H9 (cell line): Measurements from ENCODE around the gene ZC3HAV1L. TPM values are rescaled to one million over a fixed set of nuclear protein-coding genes. Genes with fewer than 3 reads are reported as not detected.
A peak's percentile ranks its signal among the peaks of the same experiment; 100 is the strongest.

Experiments
- DNase-seq: peaks from one replicate; pipeline ENCODE4 v3.0.0-alpha.2; 2017
- H2AFZ ChIP-seq: one replicate; pipeline ENCODE4 v1.6.1; 2013; ENCODE audit warnings: mild to moderate bottlenecking, low read length, control low read depth, moderate library complexity
- H2AK5ac ChIP-seq: 2 replicates; pipeline ENCODE4 v1.6.1; 2013; ENCODE audit warnings: low read length, control low read depth, mixed read lengths; ENCODE audit not compliant: insufficient read length
- H2BK120ac ChIP-seq: one replicate; pipeline ENCODE4 v1.6.1; 2013; ENCODE audit warnings: low read depth, mild to moderate bottlenecking, low read length, control low read depth, inconsistent platforms; ENCODE audit not compliant: poor library complexity, severe bottlenecking
- H2BK12ac ChIP-seq: 2 replicates; pipeline ENCODE4 v1.6.1; 2013; ENCODE audit warnings: low read length, control low read depth, mixed read lengths, low read depth; ENCODE audit not compliant: insufficient read length
- H2BK15ac ChIP-seq: 2 replicates; pipeline ENCODE4 v1.6.1; 2013; ENCODE audit warnings: low read depth, low read length, control low read depth
- H2BK20ac ChIP-seq: one replicate; pipeline ENCODE4 v1.6.1; 2013; ENCODE audit warnings: low read depth, mild to moderate bottlenecking, low read length, control low read depth, inconsistent platforms; ENCODE audit not compliant: poor library complexity, severe bottlenecking
- H2BK5ac ChIP-seq: 2 replicates; pipeline ENCODE4 v1.6.1; 2013; ENCODE audit warnings: low read length, control low read depth, mixed read lengths; ENCODE audit not compliant: insufficient read length
- H3K14ac ChIP-seq: 2 replicates; pipeline ENCODE4 v1.6.1; 2013; ENCODE audit warnings: low read length, control low read depth; ENCODE audit not compliant: insufficient read depth
- H3K18ac ChIP-seq: 2 replicates; pipeline ENCODE4 v1.6.1; 2013; ENCODE audit warnings: low read depth, mild to moderate bottlenecking, mixed read lengths, low read length, control low read depth; ENCODE audit not compliant: insufficient read length
- H3K23ac ChIP-seq: 2 replicates; pipeline ENCODE4 v1.6.1; 2013; ENCODE audit warnings: low read length, control low read depth, mixed read lengths, low read depth; ENCODE audit not compliant: insufficient read length
- H3K23me2 ChIP-seq: 2 replicates; pipeline ENCODE4 v1.6.1; 2013; ENCODE audit warnings: low read depth, mild to moderate bottlenecking, mixed read lengths, low read length, control low read depth; ENCODE audit not compliant: insufficient read length, poor library complexity, severe bottlenecking
- H3K27ac ChIP-seq: 2 replicates; pipeline ENCODE4 v1.5.1; 2013; ENCODE audit warnings: low read length, control low read depth, mixed read lengths, low read depth; ENCODE audit not compliant: insufficient read length
- H3K27me3 ChIP-seq: 2 replicates; pipeline ENCODE4 v1.6.1; 2013; ENCODE audit warnings: low read length, control low read depth, inconsistent platforms; ENCODE audit not compliant: insufficient read depth
- H3K4ac ChIP-seq: 2 replicates; pipeline ENCODE4 v1.6.1; 2013; ENCODE audit warnings: low read depth, mild to moderate bottlenecking, control low read depth, inconsistent platforms, low read length, moderate library complexity
- H3K4me1 ChIP-seq: 2 replicates; pipeline ENCODE4 v1.6.1; 2013; ENCODE audit warnings: low read length, control low read depth, inconsistent platforms; ENCODE audit not compliant: insufficient read depth
- H3K4me2 ChIP-seq: 2 replicates; pipeline ENCODE4 v1.6.1; 2013; ENCODE audit warnings: low read length, control low read depth, mixed read lengths; ENCODE audit not compliant: insufficient read length, insufficient read depth
- H3K56ac ChIP-seq: 2 replicates; pipeline ENCODE4 v1.6.1; 2013; ENCODE audit warnings: low read depth, mild to moderate bottlenecking, mixed read lengths, low read length, control low read depth; ENCODE audit not compliant: insufficient read length
- H3K79me1 ChIP-seq: 2 replicates; pipeline ENCODE4 v1.6.1; 2013; ENCODE audit warnings: low read depth, mild to moderate bottlenecking, moderate library complexity, low read length, control low read depth, inconsistent platforms; ENCODE audit not compliant: insufficient read depth, poor library complexity, severe bottlenecking
- H3K79me2 ChIP-seq: 2 replicates; pipeline ENCODE4 v1.6.1; 2013; ENCODE audit warnings: low read length, control low read depth, inconsistent platforms; ENCODE audit not compliant: insufficient read depth
- H3K9ac ChIP-seq: 2 replicates; pipeline ENCODE4 v1.6.1; 2013; ENCODE audit warnings: low read length, control low read depth, mixed read lengths; ENCODE audit not compliant: insufficient read length; ENCODE audit errors: extremely low read depth
- H3K9me3 ChIP-seq: one replicate; pipeline ENCODE4 v1.6.1; 2013; ENCODE audit warnings: low read depth, low read length, inconsistent platforms; ENCODE audit not compliant: control insufficient read depth
- H3T11ph ChIP-seq: one replicate; pipeline ENCODE4 v1.6.1; 2013; ENCODE audit warnings: mild to moderate bottlenecking, low read length, control low read depth, inconsistent platforms
- H4K20me1 ChIP-seq: one replicate; pipeline ENCODE4 v1.6.1; 2013; ENCODE audit not compliant: control insufficient read depth, insufficient read length, insufficient read depth
- H4K5ac ChIP-seq: 2 replicates; pipeline ENCODE4 v1.6.1; 2013; ENCODE audit warnings: low read depth, mild to moderate bottlenecking, mixed read lengths, low read length, control low read depth; ENCODE audit not compliant: insufficient read length
- H4K8ac ChIP-seq: replicated peaks from 2 replicates; pipeline ENCODE4 v1.6.1; 2013; ENCODE audit warnings: low read length, control low read depth, mixed read lengths, low read depth; ENCODE audit not compliant: insufficient read length
- H4K91ac ChIP-seq: 2 replicates; pipeline ENCODE4 v1.6.1; 2013; ENCODE audit warnings: low read depth, mild to moderate bottlenecking, moderate library complexity, mixed read lengths, low read length, control low read depth; ENCODE audit not compliant: insufficient read length
- H3K27ac Mint-ChIP-seq, 3 experiments: 2 replicates in 2 of 3; 3 replicates in 1 of 3; pipeline ENCODE4 v1.8.0; 2020 to 2021; ENCODE audit warnings: mixed read lengths in 3 of 3, mild to moderate bottlenecking in 1 of 3, moderate library complexity in 1 of 3
- H3K27me3 Mint-ChIP-seq: 2 replicates; pipeline ENCODE4 v1.8.0; 2021; ENCODE audit warnings: low read depth, mild to moderate bottlenecking, moderate library complexity, mixed read lengths
- H3K36me3 Mint-ChIP-seq, 3 experiments: 2 replicates in 2 of 3; 3 replicates in 1 of 3; pipeline ENCODE4 v1.8.0; 2020 to 2021; ENCODE audit warnings: low read depth in 3 of 3, mixed read lengths in 3 of 3; ENCODE audit not compliant: insufficient read depth in 1 of 3
- H3K4me1 Mint-ChIP-seq, 2 experiments: 2 replicates each; pipeline ENCODE4 v1.8.0; 2020; ENCODE audit warnings: mixed read lengths in 2 of 2
- H3K4me3 Mint-ChIP-seq, 2 experiments: 2 replicates in 1 of 2; 3 replicates in 1 of 2; pipeline ENCODE4 v1.8.0; 2020 to 2021; ENCODE audit warnings: mild to moderate bottlenecking in 2 of 2, mixed read lengths in 2 of 2, moderate library complexity in 1 of 2
- H3K9me3 Mint-ChIP-seq, 2 experiments: 2 replicates in 1 of 2; 3 replicates in 1 of 2; pipeline ENCODE4 v1.8.0; 2020; ENCODE audit warnings: mild to moderate bottlenecking in 2 of 2, mixed read lengths in 2 of 2, moderate library complexity in 1 of 2
- CTCF ChIP-seq: fragments of 200-600 bp; sonication (generic); conservative IDR thresholded peaks from 3 replicates; pipeline ENCODE4 v1.8.0; 2021; ENCODE audit warnings: antibody characterized with exemption, mild to moderate bottlenecking
- WGBS: extraction: QIAGEN DNeasy Blood & Tissue Kit; methylation state at CpG from one replicate; pipeline ENCODE4 v1.1.7; 2013; ENCODE audit warnings: missing lambda C conversion rate, low lambda C conversion rate, mixed read lengths; ENCODE audit not compliant: insufficient read length; ENCODE audit errors: extremely low coverage; 5-methylcytosine and 5-hydroxymethylcytosine counted together
- total RNA-seq: library from RNA; stranded (reverse); gene quantifications from 2 replicates; pipeline ENCODE4 v1.2.1, GENCODE V29; 2021

ZC3HAV1L gene
- total RNA-seq, 1 experiment from 2014 or later: not detected

GRCh38 chr7:139066315-139066714 is 30.5 kb upstream of the ZC3HAV1L start:
- Mint-ChIP-seq H3K27ac (peak overlapping the region in 2 of 3 experiments; percentile 16 to 45; a peak in 4 of 7 replicates), H3K36me3 (peaks cover 18 to 61% (median 23%) of the 10 kb centered on the region in 3 experiments; a peak in 6 of 7 replicates), H3K27me3 (no peaks in the 10 kb centered on the region), H3K4me1 (no peaks in the 10 kb centered on the region), H3K9me3 (peaks cover 0 to 6% of the 10 kb centered on the region in 2 experiments; a peak in 2 of 5 replicates), H3K4me3 (no peak overlapping the region)
- Histone ChIP-seq H3K23ac (no peak overlapping the region), H3K9ac (no peak overlapping the region), H3K56ac (no peak overlapping the region), H4K91ac (no peak overlapping the region), H4K5ac (no peak overlapping the region), H2BK15ac (no peak overlapping the region), H3K4ac (no peak overlapping the region), H3K27ac (no peak overlapping the region), H2BK20ac (no peak overlapping the region), H2AFZ (no peak overlapping the region), H2AK5ac (no peak overlapping the region), H2BK5ac (no peak overlapping the region), H3K23me2 (no peaks in the 10 kb centered on the region), H4K8ac (no peak overlapping the region), H3K27me3 (no peaks in the 10 kb centered on the region), H3K4me1 (no peaks in the 10 kb centered on the region), H4K20me1 (no peaks in the 10 kb centered on the region), H3K4me2 (no peak overlapping the region), H3K79me2 (no peaks in the 10 kb centered on the region), H3K79me1 (no peaks in the 10 kb centered on the region), H3K9me3 (peaks cover 7% of the 10 kb centered on the region), H3T11ph (no peak overlapping the region), H3K18ac (no peak overlapping the region), H3K14ac (no peak overlapping the region), H2BK12ac (no peak overlapping the region), H2BK120ac (no peak overlapping the region)
- no peak for DNase-seq
- no peak for TF ChIP-seq CTCF
- no CpG with 5 or more reads among the region's 9 CpGs for WGBS
